GDM1 (cell line): ENCODE data around the gene RAB1B.

Experiments
- DNase-seq: peaks from one replicate; lab custom pipeline; 2025; lab: John Stamatoyannopoulos, UW

The RAB1B gene

DNA sequence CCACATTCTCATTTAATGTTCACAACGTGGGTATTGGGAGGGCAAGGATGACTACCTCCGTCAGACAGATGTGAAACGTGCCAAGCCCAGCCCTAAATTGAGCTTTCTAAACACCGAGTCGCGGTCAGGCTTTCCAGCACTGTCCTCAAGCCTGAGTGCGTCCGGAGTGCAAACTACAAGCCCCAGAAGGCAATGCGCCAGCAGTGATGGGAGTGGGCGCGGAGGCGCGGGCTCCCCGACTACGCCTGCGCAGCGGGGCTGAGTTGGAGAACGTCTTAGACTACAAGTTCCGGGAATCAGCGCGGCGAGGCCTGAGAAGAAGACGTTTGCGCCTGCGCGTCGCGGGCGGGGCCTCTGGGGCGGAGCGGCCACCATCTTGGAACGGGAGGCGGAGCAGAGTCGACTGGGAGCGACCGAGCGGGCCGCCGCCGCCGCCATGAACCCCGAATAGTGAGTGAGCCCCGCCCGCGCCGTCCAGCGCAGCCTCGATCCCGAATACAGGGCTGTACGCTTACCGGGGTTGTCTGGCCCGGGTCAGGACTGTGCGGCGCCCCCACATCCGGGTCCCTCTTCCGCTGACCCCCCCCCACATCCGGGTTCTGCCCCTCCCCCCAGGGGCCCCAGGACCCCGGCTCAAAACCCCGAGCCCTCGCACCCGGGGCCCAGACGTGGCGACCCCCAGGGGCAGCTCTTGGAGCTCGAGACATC lies at the start of gene RAB1B:
Gene RAB1B, plus strand, starts transcription at position 396 of the 708 bp plus-strand sequence. Its CDS starts 41 bp downstream, at position 437.
- peak; percentile 99 for DNase-seq

GRCh38 chr11:66218846-66219620 lies 49.4 kb upstream of the RAB1B start:
- no peak for DNase-seq

GRCh38 chr11:66219846-66220565 lies 48.4 kb upstream of the RAB1B start:
- DNase-seq: no peak

DNA sequence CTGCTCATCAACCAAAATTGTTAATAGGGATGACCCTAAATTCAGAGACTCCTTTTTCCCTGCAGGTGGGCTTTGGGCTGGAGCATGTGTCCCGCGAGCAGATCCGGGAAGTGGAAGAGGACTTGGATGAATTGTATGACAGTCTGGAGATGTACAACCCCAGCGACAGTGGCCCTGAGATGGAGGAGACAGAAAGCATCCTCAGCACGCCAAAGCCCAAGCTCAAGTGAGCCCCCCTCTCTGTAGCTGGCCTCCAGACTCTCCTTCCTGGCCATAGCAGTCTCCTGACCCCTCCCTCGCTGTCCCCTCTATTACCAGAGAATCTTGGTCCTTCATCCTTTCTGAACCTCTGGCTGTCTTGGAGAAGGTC lies 47.9 kb upstream of the RAB1B start:
- no peak for DNase-seq

- no peak for DNase-seq
Measured at GRCh38 chr11:66221012-66221411, 47.4 kb upstream of the RAB1B start.

- no peak for DNase-seq
Measured at GRCh38 chr11:66221726-66222236, 46.7 kb upstream of the RAB1B start.

- peak; percentile 80 for DNase-seq
Measured at GRCh38 chr11:66222358-66223149, 45.9 kb upstream of the RAB1B start.

DNA sequence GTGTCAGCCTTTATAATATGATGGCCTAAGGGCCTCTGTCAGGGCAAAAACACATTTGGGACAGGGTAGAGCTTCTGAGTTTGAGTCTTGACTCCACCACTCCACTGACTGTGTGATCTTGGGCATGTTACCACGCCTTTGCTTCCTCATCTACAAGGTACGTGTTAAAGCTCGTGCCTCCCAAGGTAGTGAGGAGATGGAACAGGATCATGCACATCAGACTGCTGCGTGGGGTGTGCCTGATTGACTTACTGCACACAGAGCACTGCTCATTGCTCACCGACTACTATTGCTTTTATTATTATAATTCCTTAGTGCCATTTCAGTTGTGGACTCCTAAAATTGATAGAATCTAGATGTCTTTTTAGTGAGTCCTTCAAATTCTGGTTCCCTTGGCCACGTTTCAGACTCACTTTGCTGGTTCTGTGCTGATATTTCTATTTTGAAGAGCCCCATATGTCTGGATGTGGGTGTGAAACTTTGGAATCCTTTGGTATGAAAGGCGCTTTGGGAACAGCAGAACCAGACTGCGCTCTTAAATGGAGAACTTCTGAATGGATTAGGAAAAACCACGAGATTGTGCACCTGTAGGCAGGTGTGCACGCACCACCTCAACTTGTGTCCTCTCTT lies 44.1 kb upstream of the RAB1B start:
- DNase-seq: no peak

- no peak for DNase-seq
Measured at GRCh38 chr11:66225066-66225465, 43.4 kb upstream of the RAB1B start.

- DNase-seq: no peak
Measured at GRCh38 chr11:66226101-66226500, 42.3 kb upstream of the RAB1B start.

- no peak for DNase-seq
Measured at GRCh38 chr11:66227700-66228099, 40.7 kb upstream of the RAB1B start.

- DNase-seq: no peak
Measured at GRCh38 chr11:66228521-66228920, 39.9 kb upstream of the RAB1B start.

- DNase-seq: no peak
Measured at GRCh38 chr11:66230156-66230555, 38.3 kb upstream of the RAB1B start.

GRCh38 chr11:66230978-66231377 lies 37.5 kb upstream of the RAB1B start:
- no peak for DNase-seq

DNA sequence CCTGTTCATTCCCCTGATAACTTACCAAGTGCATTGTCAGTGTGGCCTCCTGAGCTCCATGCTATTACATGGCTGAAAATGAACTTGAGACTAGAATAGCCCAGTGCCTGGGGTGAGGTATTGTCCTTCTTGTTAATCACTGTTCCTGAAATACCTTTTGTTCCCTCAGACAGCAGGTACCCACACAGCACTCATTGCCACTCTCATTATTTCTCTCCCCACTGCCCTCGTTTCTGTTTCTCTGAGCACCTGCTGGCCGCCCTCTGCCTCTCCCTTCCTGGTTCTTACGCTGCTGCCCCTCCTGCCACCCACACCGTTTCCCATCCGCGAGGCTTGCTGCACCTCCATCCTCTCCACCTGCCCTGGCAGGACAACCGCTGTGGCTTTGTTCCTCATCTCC lies 36.9 kb upstream of the RAB1B start:
- DNase-seq: no peak

- no peak for DNase-seq
Measured at GRCh38 chr11:66232769-66233168, 35.7 kb upstream of the RAB1B start.

GRCh38 chr11:66233301-66233700 lies 35.1 kb upstream of the RAB1B start:
- DNase-seq: no peak

- DNase-seq: no peak
Measured at GRCh38 chr11:66235141-66235540, 33.3 kb upstream of the RAB1B start.

DNA sequence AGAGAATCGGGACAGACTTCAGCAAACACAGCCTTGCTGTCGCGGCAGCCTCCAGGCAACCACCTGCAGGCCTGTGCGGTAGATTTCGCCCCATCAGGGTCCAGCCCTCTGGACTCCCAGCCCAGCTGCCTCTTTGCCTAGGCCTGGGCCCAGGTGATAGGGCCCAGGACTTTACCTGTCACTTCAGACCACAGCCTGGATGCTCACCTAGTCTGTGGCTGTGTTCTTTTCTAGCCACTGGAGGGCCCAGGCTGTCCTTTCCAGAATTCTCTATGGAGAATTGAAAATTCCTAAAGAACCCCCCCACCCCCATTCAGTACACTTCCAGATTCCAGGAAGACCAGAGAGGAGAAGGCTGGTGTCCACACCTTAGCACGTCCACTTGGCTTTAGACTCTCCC lies 30.6 kb upstream of the RAB1B start:
- DNase-seq: no peak

DNA sequence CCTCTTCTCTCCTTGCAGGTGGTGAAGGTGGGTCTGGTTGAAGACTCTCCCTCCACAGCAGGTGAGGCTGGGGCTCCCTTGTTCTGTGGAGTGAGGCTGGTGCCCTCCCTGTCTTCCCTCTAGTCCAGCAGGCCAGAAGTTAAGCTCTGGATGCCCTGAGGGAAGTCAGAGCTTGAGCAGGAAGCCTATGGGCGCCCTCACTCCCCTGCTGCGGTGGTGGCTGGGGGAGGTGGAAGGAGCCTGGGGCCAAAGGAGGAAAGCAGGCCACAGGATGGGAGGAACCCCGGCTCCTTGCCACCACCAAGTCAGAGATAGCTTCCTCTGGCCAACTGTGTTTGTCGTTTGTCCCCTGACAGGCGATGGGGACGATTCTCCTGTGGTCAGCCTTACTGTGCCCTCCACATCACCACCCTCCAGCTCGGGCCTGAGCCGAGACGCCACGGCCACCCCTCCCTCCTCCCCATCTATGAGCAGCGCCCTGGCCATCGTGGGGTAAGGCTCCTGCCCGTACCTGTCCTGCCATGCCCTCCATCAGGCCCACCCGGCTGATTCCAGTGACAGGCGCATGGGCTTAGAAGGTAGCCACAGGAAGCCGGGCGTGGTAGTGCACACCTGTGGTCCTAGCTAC lies 29.5 kb upstream of the RAB1B start:
- no peak for DNase-seq

DNA sequence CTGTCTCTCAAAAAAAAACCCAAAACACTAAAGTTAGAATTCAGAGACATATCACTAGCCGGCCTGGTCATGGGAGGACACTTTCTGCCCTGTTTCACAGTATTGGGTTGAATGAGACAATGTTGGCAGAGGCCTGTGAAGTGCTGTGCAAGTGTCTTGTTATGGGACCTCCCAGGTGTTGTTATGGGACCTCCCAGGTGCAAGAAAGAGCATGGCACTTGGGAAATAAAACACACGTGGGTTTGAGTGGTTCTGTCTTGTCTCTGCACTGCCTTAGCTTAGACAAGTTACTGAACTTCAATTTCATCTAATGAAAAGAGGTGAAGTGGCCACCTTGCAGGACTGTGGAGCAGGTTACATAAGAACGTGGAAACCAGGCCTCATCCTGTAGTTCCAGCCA lies 28.9 kb upstream of the RAB1B start:
- no peak for DNase-seq
